ENCODE results near the gene EEF2.
"Not testable (repeated sequence)": the region's sequence is repeated elsewhere in the genome, so short reads cannot be mapped to it uniquely, and the experiment has no call there.

GRCh38 chr19:3955276-3955675 is 30.0 kb downstream of the EEF2 start:
- TF ChIP-seq, protein P1, sequence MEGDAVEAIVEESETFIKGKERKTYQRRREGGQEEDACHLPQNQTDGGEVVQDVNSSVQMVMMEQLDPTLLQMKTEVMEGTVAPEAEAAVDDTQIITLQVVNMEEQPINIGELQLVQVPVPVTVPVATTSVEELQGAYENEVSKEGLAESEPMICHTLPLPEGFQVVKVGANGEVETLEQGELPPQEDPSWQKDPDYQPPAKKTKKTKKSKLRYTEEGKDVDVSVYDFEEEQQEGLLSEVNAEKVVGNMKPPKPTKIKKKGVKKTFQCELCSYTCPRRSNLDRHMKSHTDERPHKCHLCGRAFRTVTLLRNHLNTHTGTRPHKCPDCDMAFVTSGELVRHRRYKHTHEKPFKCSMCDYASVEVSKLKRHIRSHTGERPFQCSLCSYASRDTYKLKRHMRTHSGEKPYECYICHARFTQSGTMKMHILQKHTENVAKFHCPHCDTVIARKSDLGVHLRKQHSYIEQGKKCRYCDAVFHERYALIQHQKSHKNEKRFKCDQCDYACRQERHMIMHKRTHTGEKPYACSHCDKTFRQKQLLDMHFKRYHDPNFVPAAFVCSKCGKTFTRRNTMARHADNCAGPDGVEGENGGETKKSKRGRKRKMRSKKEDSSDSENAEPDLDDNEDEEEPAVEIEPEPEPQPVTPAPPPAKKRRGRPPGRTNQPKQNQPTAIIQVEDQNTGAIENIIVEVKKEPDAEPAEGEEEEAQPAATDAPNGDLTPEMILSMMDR (IDR thresholded peaks at IDR 0.05) = not testable (repeated sequence)
- TF ChIP-seq POLR2A (IDR thresholded peaks at IDR 0.05) = not testable (repeated sequence)

Data from adrenal gland (tissue), 5 donors.